Small intestine (tissue), 7 donors: ENCODE data around the gene PNPLA2. TPM values are rescaled to one million over a fixed set of nuclear protein-coding genes. Genes with fewer than 3 reads are reported as not detected.

Experiments
- DNase-seq, 2 donors: peaks; one replicate each; pipeline versions ENCODE4 v3.0.0 to v3.0.0-alpha.2; 2013
- FAIRE-seq: peaks from 2 replicates; lab custom pipeline; 2012; peaks lifted over from hg19 to GRCh38; lab: Jason Lieb, UNC
- H3K27ac ChIP-seq, 3 donors: one replicate each; pipeline ENCODE4 v1.5.1; 2013; ENCODE audit warnings: low read length in 2 of 3, mild to moderate bottlenecking in 2 of 3, control low read depth in 1 of 3, inconsistent platforms in 1 of 3, low read depth in 1 of 3, moderate library complexity in 1 of 3
- H3K27me3 ChIP-seq, 3 donors: one replicate each; pipeline ENCODE4 v1.6.1; 2013; ENCODE audit warnings: low read length in 3 of 3, inconsistent platforms in 1 of 3; ENCODE audit not compliant: control insufficient read depth in 3 of 3, insufficient read depth in 3 of 3
- H3K36me3 ChIP-seq, 3 donors: one replicate each; pipeline ENCODE4 v1.6.1; 2013; ENCODE audit warnings: low read length in 3 of 3, inconsistent platforms in 1 of 3, low read depth in 1 of 3, mild to moderate bottlenecking in 1 of 3, moderate library complexity in 1 of 3; ENCODE audit not compliant: control insufficient read depth in 3 of 3, insufficient read depth in 2 of 3
- H3K4me1 ChIP-seq, 3 donors: one replicate each; pipeline ENCODE4 v1.6.1; 2013; ENCODE audit warnings: low read length in 2 of 3, inconsistent platforms in 1 of 3, low read depth in 1 of 3, mild to moderate bottlenecking in 1 of 3, moderate library complexity in 1 of 3; ENCODE audit not compliant: control insufficient read depth in 3 of 3, insufficient read depth in 2 of 3
- H3K4me3 ChIP-seq, 3 donors: one replicate each; pipeline ENCODE4 v1.5.1; 2013; ENCODE audit warnings: low read length in 3 of 3, control low read depth in 1 of 3, inconsistent platforms in 1 of 3, low read depth in 1 of 3, mild to moderate bottlenecking in 1 of 3, moderate library complexity in 1 of 3
- H3K9me3 ChIP-seq, 2 donors: one replicate each; pipeline ENCODE4 v1.6.1; 2013; ENCODE audit warnings: low read depth in 1 of 2, low read length in 1 of 2; ENCODE audit not compliant: control insufficient read depth in 2 of 2, insufficient read depth in 1 of 2
- WGBS, 3 donors: extraction: QIAGEN DNeasy Blood & Tissue Kit; methylation state at CpG; one replicate each; pipeline ENCODE4 v1.1.7; 2013; 5-methylcytosine and 5-hydroxymethylcytosine counted together
- polyA plus RNA-seq, 4 donors: library from polyadenylated mRNA; stranded (reverse) in 3 of 4; unstranded in 1 of 4; fragments of 200-250 nt in 3 of 4; fragments of 120-200 nt in 1 of 4; gene quantifications; one replicate each; pipeline versions ENCODE4 v1.2.1 to v1.2.3, GENCODE V29; 2013
- donor health status: healthy with polysubstance abuse.
- donor health status: control.
- donor health status: control.
- donor health status: Bipolar disorder and iron deficiency.
- donor health status: healthy.

PNPLA2 gene
- polyA plus RNA-seq, 4 donors, result 66.2 to 250 (median 162) TPM

- H3K36me3 ChIP-seq, result peaks cover 0 to 5% (median 0%) of the 10 kb centered on the region in 3 donors
- no peak for FAIRE-seq
- H3K4me1 ChIP-seq, result peaks cover 0 to 20% (median 4%) of the 10 kb centered on the region in 3 donors
These were observed 34.0 kb downstream of the PNPLA2 start for GRCh38 chr11:852762-853161.

GRCh38 chr11:853682-854448 is 35.2 kb downstream of the PNPLA2 start:
- DNase-seq (no peak), FAIRE-seq (no peak)
- H3K27me3 ChIP-seq, result peaks cover 0 to 28% (median 6%) of the 10 kb centered on the region in 3 donors
- H3K36me3 ChIP-seq, result peaks cover 0 to 5% (median 0%) of the 10 kb centered on the region in 3 donors
- no peak overlapping the region for H3K27ac ChIP-seq
- H3K4me3 ChIP-seq, result no peak overlapping the region
- WGBS, 3 donors, result 79 to 88% (median 85%) methylated on average over 26 to 27 of the region's 27 CpGs
- peaks cover 0 to 12% (median 0%) of the 10 kb centered on the region in 3 donors for H3K4me1 ChIP-seq
- H3K9me3 ChIP-seq, result no peaks in the 10 kb centered on the region

More at GRCh38 chr11:852762-853161, 34.0 kb downstream of the PNPLA2 start:
- peaks cover 0 to 39% (median 6%) of the 10 kb centered on the region in 3 donors for H3K27me3 ChIP-seq
- 29 to 62% (median 38%) methylated on average over 12 to 15 of the region's 15 CpGs for WGBS, 3 donors
- no peak overlapping the region for H3K4me3 ChIP-seq
- DNase-seq, result no peak
- H3K27ac ChIP-seq, result no peak overlapping the region
- no peaks in the 10 kb centered on the region for H3K9me3 ChIP-seq

- peaks cover 0 to 17% (median 0%) of the 10 kb centered on the region in 3 donors for H3K4me1 ChIP-seq
- no peaks in the 10 kb centered on the region for H3K9me3 ChIP-seq
- H3K36me3 ChIP-seq, result peaks cover 0 to 5% (median 0%) of the 10 kb centered on the region in 3 donors
- no peak overlapping the region for H3K27ac ChIP-seq
- WGBS, 3 donors, result 73 to 83% (median 82%) methylated on average over 19 to 20 of the region's 20 CpGs
- peaks cover 0 to 23% (median 3%) of the 10 kb centered on the region in 3 donors for H3K27me3 ChIP-seq
- H3K4me3 ChIP-seq, result no peak overlapping the region
- no peak for FAIRE-seq
- DNase-seq, result no peak
These were observed 36.1 kb downstream of the PNPLA2 start for GRCh38 chr11:854601-855329.

GRCh38 chr11:855330-855674 is 36.6 kb downstream of the PNPLA2 start:
- Histone ChIP-seq H3K36me3 (peaks cover 0 to 5% (median 0%) of the 10 kb centered on the region in 3 donors), H3K4me1 (peaks cover 0 to 20% (median 0%) of the 10 kb centered on the region in 3 donors), H3K9me3 (no peaks in the 10 kb centered on the region), H3K27me3 (peaks cover 0 to 22% (median 0%) of the 10 kb centered on the region in 3 donors), H3K4me3 (no peak overlapping the region), H3K27ac (no peak overlapping the region)
- no peak for DNase-seq
- 74 to 85% (median 78%) methylated on average over 6 to 7 of the region's 7 CpGs for WGBS, 3 donors
- no peak for FAIRE-seq

GRCh38 chr11:855796-856195 is 37.1 kb downstream of the PNPLA2 start:
- peaks cover 0 to 5% (median 0%) of the 10 kb centered on the region in 3 donors for H3K36me3 ChIP-seq
- FAIRE-seq, result no peak

GRCh38 chr11:856397-856796 is 37.7 kb downstream of the PNPLA2 start:
- WGBS, 3 donors, result 63 to 72% (median 65%) methylated on average over 7 to 8 of the region's 8 CpGs
- peaks cover 0 to 13% (median 0%) of the 10 kb centered on the region in 3 donors for H3K4me1 ChIP-seq
- FAIRE-seq, result no peak
- no peak for DNase-seq
- peaks cover 0 to 18% (median 0%) of the 10 kb centered on the region in 3 donors for H3K27me3 ChIP-seq
- no peak overlapping the region for H3K27ac ChIP-seq
- H3K36me3 ChIP-seq, result peaks cover 0 to 5% (median 0%) of the 10 kb centered on the region in 3 donors
- no peak overlapping the region for H3K4me3 ChIP-seq
- no peaks in the 10 kb centered on the region for H3K9me3 ChIP-seq

More at GRCh38 chr11:855796-856195, 37.1 kb downstream of the PNPLA2 start:
- 79 to 84% (median 83%) methylated on average over 10 to 12 of the region's 12 CpGs for WGBS, 3 donors
- H3K27me3 ChIP-seq, result peaks cover 0 to 19% (median 0%) of the 10 kb centered on the region in 3 donors
- no peak overlapping the region for H3K4me3 ChIP-seq
- H3K9me3 ChIP-seq, result no peaks in the 10 kb centered on the region
- peaks cover 0 to 18% (median 0%) of the 10 kb centered on the region in 3 donors for H3K4me1 ChIP-seq
- H3K27ac ChIP-seq, result no peak overlapping the region
- no peak for DNase-seq

- FAIRE-seq (no peak), DNase-seq (no peak)
- Histone ChIP-seq H3K27me3 (peaks cover 0 to 14% (median 0%) of the 10 kb centered on the region in 3 donors), H3K36me3 (peaks cover 0 to 8% (median 0%) of the 10 kb centered on the region in 3 donors), H3K4me3 (no peak overlapping the region), H3K27ac (no peak overlapping the region), H3K4me1 (peaks cover 0 to 30% (median 0%) of the 10 kb centered on the region in 3 donors), H3K9me3 (no peaks in the 10 kb centered on the region)
- WGBS, 3 donors, result 77 to 85% (median 77%) methylated on average over 25 to 27 of the region's 27 CpGs
These were observed 39.5 kb downstream of the PNPLA2 start for GRCh38 chr11:858053-858761.
